CD4-positive, alpha-beta T cell treated with Interleukin-4 for 4 hours (primary cell): ENCODE measurements around the gene GTPBP6.
"Not testable (repeated sequence)": the region's sequence is repeated elsewhere in the genome, so short reads cannot be mapped to it uniquely, and the experiment has no call there.

Experiments
- DNase-seq: peaks from one replicate; pipeline ENCODE4 v3.0.0-alpha.2; 2020

The GTPBP6 gene

GRCh38 chrX:351324-351641 lies 32.7 kb upstream of the GTPBP6 start:
- DNase-seq: not testable (repeated sequence)

GRCh38 chrX:350534-351323 lies 32.1 kb upstream of the GTPBP6 start:
- DNase-seq: no peak

GRCh38 chrX:350148-350533 lies 31.5 kb upstream of the GTPBP6 start:
- no peak for DNase-seq

- no peak for DNase-seq
These were observed 31.1 kb upstream of the GTPBP6 start for GRCh38 chrX:349702-350101.

GRCh38 chrX:349196-349595 lies 30.6 kb upstream of the GTPBP6 start:
- no peak for DNase-seq

- DNase-seq: no peak
These were observed 30.0 kb upstream of the GTPBP6 start for GRCh38 chrX:348461-349117.

- DNase-seq: no peak
These were observed 28.9 kb upstream of the GTPBP6 start for GRCh38 chrX:347351-348117.

- DNase-seq: no peak
These were observed 27.6 kb upstream of the GTPBP6 start for GRCh38 chrX:346034-346813.

GRCh38 chrX:345020-345925 lies 26.7 kb upstream of the GTPBP6 start:
- DNase-seq: no peak

- DNase-seq: no peak
These were observed 25.8 kb upstream of the GTPBP6 start for GRCh38 chrX:344371-344901.

GRCh38 chrX:341541-342101 lies 23.0 kb upstream of the GTPBP6 start:
- DNase-seq: no peak

GRCh38 chrX:340641-341423 lies 22.2 kb upstream of the GTPBP6 start:
- DNase-seq: no peak

- DNase-seq: no peak
These were observed 21.5 kb upstream of the GTPBP6 start for GRCh38 chrX:340121-340520.

GRCh38 chrX:338836-339400 lies 20.3 kb upstream of the GTPBP6 start:
- no peak for DNase-seq

GRCh38 chrX:338281-338835 lies 19.8 kb upstream of the GTPBP6 start:
- no peak for DNase-seq

GRCh38 chrX:337331-337831 lies 18.8 kb upstream of the GTPBP6 start:
- no peak for DNase-seq

GRCh38 chrX:336227-336626 lies 17.6 kb upstream of the GTPBP6 start:
- DNase-seq: no peak

GRCh38 chrX:335758-336155 lies 17.2 kb upstream of the GTPBP6 start:
- no peak for DNase-seq

GRCh38 chrX:334971-335757 lies 16.6 kb upstream of the GTPBP6 start:
- no peak for DNase-seq
